Subcutaneous adipose tissue (tissue), 4 donors: ENCODE data around the gene CAPN2. TPM values are rescaled to one million over a fixed set of nuclear protein-coding genes. Genes with fewer than 3 reads are reported as not detected.

ENCODE experiments used
- CTCF ChIP-seq: fragments of 450-650 bp; IDR thresholded peaks from one replicate; pipeline ENCODE4 v1.5.1; 2016; ENCODE audit warnings: low read depth, mild to moderate bottlenecking, control low read depth, antibody characterized with exemption, moderate library complexity
- total RNA-seq, 4 donors: library from RNA; depleted of rRNA; stranded (reverse); fragments of >200 nt; gene quantifications; one replicate each; pipeline ENCODE4 v1.1.0, GENCODE V29; 2016

The CAPN2 gene
- total RNA-seq, 4 donors from 2014 or later, result 177 to 263 (median 207) TPM

- TF ChIP-seq CTCF, result no peak
These were observed 68.6 kb downstream of the CAPN2 start for GRCh38 chr1:223780949-223781348.

- TF ChIP-seq CTCF, result no peak
These were observed 71.3 kb downstream of the CAPN2 start for GRCh38 chr1:223783676-223784075.

GRCh38 chr1:223784541-223784940, 72.2 kb downstream of the CAPN2 start:
- no peak for TF ChIP-seq CTCF

- TF ChIP-seq CTCF, result no peak
These were observed 73.5 kb downstream of the CAPN2 start for GRCh38 chr1:223785808-223786207.

- no peak for TF ChIP-seq CTCF
These were observed 76.5 kb downstream of the CAPN2 start for GRCh38 chr1:223788746-223789415.

GRCh38 chr1:223792046-223792445, 79.7 kb downstream of the CAPN2 start:
- no peak for TF ChIP-seq CTCF

- TF ChIP-seq CTCF, result no peak
These were observed 81.4 kb downstream of the CAPN2 start for GRCh38 chr1:223793716-223794115.
